Measurements from ENCODE around the gene DLG5.
A peak's percentile ranks its signal among the peaks of the same experiment; 100 is the strongest.

The DLG5 gene

GRCh38 chr10:77816311-77816710, 110.2 kb downstream of the DLG5 start:
- no peaks in the 10 kb centered on the region for H3K36me3 Mint-ChIP-seq (ENCODE audit: low read depth)
- no peaks in the 10 kb centered on the region for H3K27me3 Mint-ChIP-seq (ENCODE audit: low read depth)
- H3K9me3 Mint-ChIP-seq: no peaks in the 10 kb centered on the region
- no peak overlapping the region for H3K27ac Mint-ChIP-seq
- H3K4me3 Mint-ChIP-seq: no peak overlapping the region
- H3K4me1 Mint-ChIP-seq (ENCODE audit: low read depth): peaks cover 7% of the 10 kb centered on the region

DNA sequence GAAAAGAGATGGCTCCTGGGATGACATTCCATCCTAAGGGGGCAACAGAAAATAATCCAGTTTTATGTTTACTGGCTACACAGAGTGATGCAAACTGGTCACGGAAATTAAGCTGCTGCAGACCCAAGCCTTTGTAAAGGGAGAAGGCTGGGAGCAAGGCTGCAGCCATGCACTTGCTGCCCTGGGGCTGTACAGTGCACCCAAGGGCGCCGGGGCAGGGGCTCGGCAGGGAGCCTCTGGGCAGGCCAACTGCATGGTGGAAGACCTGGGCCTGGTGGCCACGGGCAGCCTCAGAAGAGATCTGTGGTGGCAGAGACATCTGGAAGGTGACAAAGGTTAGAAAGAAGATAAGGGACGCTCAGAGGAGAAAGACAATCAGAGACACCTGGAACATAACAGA, 113.8 kb downstream of the DLG5 start:
- Mint-ChIP-seq H3K27me3 (ENCODE audit: low read depth) (no peaks in the 10 kb centered on the region), H3K9me3 (no peaks in the 10 kb centered on the region), H3K36me3 (ENCODE audit: low read depth) (no peaks in the 10 kb centered on the region), H3K27ac (no peak overlapping the region), H3K4me1 (ENCODE audit: low read depth) (no peaks in the 10 kb centered on the region), H3K4me3 (no peak overlapping the region)

GRCh38 chr10:77811831-77812430, 114.6 kb downstream of the DLG5 start:
- H3K4me3 Mint-ChIP-seq: no peak overlapping the region
- H3K4me1 Mint-ChIP-seq (ENCODE audit: low read depth): no peaks in the 10 kb centered on the region
- no peaks in the 10 kb centered on the region for H3K36me3 Mint-ChIP-seq (ENCODE audit: low read depth)
- no peaks in the 10 kb centered on the region for H3K9me3 Mint-ChIP-seq
- H3K27ac Mint-ChIP-seq: no peak overlapping the region
- no peaks in the 10 kb centered on the region for H3K27me3 Mint-ChIP-seq (ENCODE audit: low read depth)

- Mint-ChIP-seq H3K36me3 (ENCODE audit: low read depth) (peaks cover 2% of the 10 kb centered on the region), H3K27ac (no peak overlapping the region), H3K4me1 (ENCODE audit: low read depth) (peaks cover 3% of the 10 kb centered on the region)
Measured at GRCh38 chr10:77810446-77811335, 115.9 kb downstream of the DLG5 start.

GRCh38 chr10:77809336-77809735, 117.2 kb downstream of the DLG5 start:
- H3K27me3 Mint-ChIP-seq (ENCODE audit: low read depth): no peaks in the 10 kb centered on the region

More at GRCh38 chr10:77810446-77811335, 115.9 kb downstream of the DLG5 start:
- Mint-ChIP-seq H3K27me3 (ENCODE audit: low read depth) (no peaks in the 10 kb centered on the region), H3K9me3 (no peaks in the 10 kb centered on the region), H3K4me3 (no peak overlapping the region)

GRCh38 chr10:77807706-77808105, 118.8 kb downstream of the DLG5 start:
- no peaks in the 10 kb centered on the region for H3K27me3 Mint-ChIP-seq (ENCODE audit: low read depth)
- no peaks in the 10 kb centered on the region for H3K9me3 Mint-ChIP-seq
- H3K4me3 Mint-ChIP-seq: no peak overlapping the region
- no peak overlapping the region for H3K27ac Mint-ChIP-seq
- H3K36me3 Mint-ChIP-seq (ENCODE audit: low read depth): peaks cover 5% of the 10 kb centered on the region
- peaks cover 3% of the 10 kb centered on the region for H3K4me1 Mint-ChIP-seq (ENCODE audit: low read depth)

More at GRCh38 chr10:77809336-77809735, 117.2 kb downstream of the DLG5 start:
- Mint-ChIP-seq H3K4me1 (ENCODE audit: low read depth) (peaks cover 3% of the 10 kb centered on the region), H3K27ac (no peak overlapping the region), H3K36me3 (ENCODE audit: low read depth) (peaks cover 4% of the 10 kb centered on the region), H3K9me3 (no peaks in the 10 kb centered on the region), H3K4me3 (no peak overlapping the region)

DNA sequence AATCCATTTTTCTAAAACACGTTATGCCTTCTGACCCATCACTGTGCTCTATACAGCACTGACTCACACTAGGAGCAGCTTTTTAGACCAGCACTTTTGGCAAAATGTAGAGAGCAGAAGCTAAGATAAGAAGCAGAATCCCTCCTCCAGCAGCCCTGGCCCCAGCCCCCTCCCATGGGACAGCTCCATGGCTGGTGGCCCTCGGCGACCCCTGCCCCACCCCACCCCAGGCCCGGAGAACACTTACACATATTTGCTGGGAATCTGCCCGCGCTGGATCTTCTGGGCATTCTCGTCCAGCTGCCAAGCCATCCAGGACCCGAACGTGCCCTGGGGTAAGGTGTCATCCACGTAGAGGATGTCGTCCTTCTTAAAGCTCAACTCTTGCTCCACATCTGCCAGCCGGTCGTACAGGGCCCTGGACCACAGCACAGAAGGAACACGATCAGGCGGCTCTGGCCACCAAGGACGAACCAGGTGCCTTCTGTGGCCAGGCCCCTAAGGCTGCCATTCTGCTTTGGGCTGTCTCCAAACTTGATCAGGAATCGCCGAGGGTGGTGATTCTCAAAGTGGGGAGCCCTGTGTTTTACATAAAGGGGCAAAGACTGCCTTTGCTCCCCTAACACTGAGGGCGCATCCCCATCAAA, 119.9 kb downstream of the DLG5 start:
- H3K36me3 Mint-ChIP-seq (ENCODE audit: low read depth): peaks cover 9% of the 10 kb centered on the region
- H3K27ac Mint-ChIP-seq: no peak overlapping the region
- H3K27me3 Mint-ChIP-seq (ENCODE audit: low read depth): no peaks in the 10 kb centered on the region
- H3K4me3 Mint-ChIP-seq: no peak overlapping the region
- peaks cover 10% of the 10 kb centered on the region for H3K4me1 Mint-ChIP-seq (ENCODE audit: low read depth)
- H3K9me3 Mint-ChIP-seq: no peaks in the 10 kb centered on the region

GRCh38 chr10:77805676-77806075, 120.9 kb downstream of the DLG5 start:
- Mint-ChIP-seq H3K9me3 (no peaks in the 10 kb centered on the region), H3K27ac (no peak overlapping the region), H3K36me3 (ENCODE audit: low read depth) (peaks cover 11% of the 10 kb centered on the region)

GRCh38 chr10:77804371-77804770, 122.2 kb downstream of the DLG5 start:
- Mint-ChIP-seq H3K27me3 (ENCODE audit: low read depth) (no peaks in the 10 kb centered on the region), H3K27ac (no peak overlapping the region), H3K4me1 (ENCODE audit: low read depth) (peaks cover 28% of the 10 kb centered on the region), H3K4me3 (no peak overlapping the region), H3K36me3 (ENCODE audit: low read depth) (peaks cover 11% of the 10 kb centered on the region), H3K9me3 (no peaks in the 10 kb centered on the region)

More at GRCh38 chr10:77805676-77806075, 120.9 kb downstream of the DLG5 start:
- Mint-ChIP-seq H3K4me1 (ENCODE audit: low read depth) (peaks cover 20% of the 10 kb centered on the region), H3K27me3 (ENCODE audit: low read depth) (no peaks in the 10 kb centered on the region), H3K4me3 (no peak overlapping the region)

DNA sequence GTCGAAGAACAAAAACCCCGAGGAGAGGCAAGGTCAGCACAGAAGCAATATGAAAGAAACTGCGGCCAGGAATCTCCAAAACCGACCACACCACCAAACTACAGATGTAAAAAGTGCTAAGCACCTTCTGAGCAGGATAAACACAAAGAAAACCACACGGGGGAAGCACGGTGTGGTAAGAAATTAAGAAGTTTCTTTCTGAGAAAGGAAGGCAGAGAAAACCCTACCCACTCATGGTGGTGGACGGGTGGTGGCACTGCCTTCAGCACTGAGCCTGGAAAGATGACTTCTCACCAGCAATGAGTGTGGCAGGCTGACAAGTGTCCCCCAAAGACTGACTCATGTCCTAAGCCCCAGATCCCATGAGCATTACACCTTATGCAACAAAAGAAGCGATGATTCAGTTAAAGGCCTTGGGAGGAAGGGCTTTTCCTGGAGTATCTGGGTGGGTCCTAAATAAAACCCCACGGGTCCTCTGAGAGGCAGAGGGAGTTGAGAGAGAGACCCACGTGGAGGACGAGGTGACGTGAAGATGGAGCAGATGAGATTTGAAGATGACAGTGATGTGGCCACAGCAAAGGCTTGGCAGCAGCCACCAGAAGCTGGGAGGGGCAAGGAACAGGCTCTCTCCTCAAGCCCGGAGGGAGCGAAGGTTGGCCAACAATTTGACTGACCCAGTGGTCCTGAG, 124.9 kb downstream of the DLG5 start:
- peak overlapping the region; percentile 72 for H3K4me3 Mint-ChIP-seq
- peaks cover 41% of the 10 kb centered on the region for H3K4me1 Mint-ChIP-seq (ENCODE audit: low read depth)
- H3K9me3 Mint-ChIP-seq: no peaks in the 10 kb centered on the region
- no peaks in the 10 kb centered on the region for H3K27me3 Mint-ChIP-seq (ENCODE audit: low read depth)
- peaks cover 11% of the 10 kb centered on the region for H3K36me3 Mint-ChIP-seq (ENCODE audit: low read depth)
- peak overlapping the region; percentile 83 for H3K27ac Mint-ChIP-seq

GRCh38 chr10:77800738-77801266, 125.8 kb downstream of the DLG5 start:
- H3K4me3 Mint-ChIP-seq: peak overlapping the region; percentile 72
- peaks cover 8% of the 10 kb centered on the region for H3K36me3 Mint-ChIP-seq (ENCODE audit: low read depth)
- H3K27me3 Mint-ChIP-seq (ENCODE audit: low read depth): no peaks in the 10 kb centered on the region
- no peaks in the 10 kb centered on the region for H3K9me3 Mint-ChIP-seq
- H3K27ac Mint-ChIP-seq: peak overlapping the region; percentile 83
- peaks cover 38% of the 10 kb centered on the region for H3K4me1 Mint-ChIP-seq (ENCODE audit: low read depth)

GRCh38 chr10:77800320-77800719, 126.2 kb downstream of the DLG5 start:
- Mint-ChIP-seq H3K36me3 (ENCODE audit: low read depth) (peaks cover 8% of the 10 kb centered on the region), H3K4me1 (ENCODE audit: low read depth) (peaks cover 38% of the 10 kb centered on the region), H3K27me3 (ENCODE audit: low read depth) (no peaks in the 10 kb centered on the region), H3K27ac (no peak overlapping the region), H3K9me3 (no peaks in the 10 kb centered on the region), H3K4me3 (no peak overlapping the region)

DNA sequence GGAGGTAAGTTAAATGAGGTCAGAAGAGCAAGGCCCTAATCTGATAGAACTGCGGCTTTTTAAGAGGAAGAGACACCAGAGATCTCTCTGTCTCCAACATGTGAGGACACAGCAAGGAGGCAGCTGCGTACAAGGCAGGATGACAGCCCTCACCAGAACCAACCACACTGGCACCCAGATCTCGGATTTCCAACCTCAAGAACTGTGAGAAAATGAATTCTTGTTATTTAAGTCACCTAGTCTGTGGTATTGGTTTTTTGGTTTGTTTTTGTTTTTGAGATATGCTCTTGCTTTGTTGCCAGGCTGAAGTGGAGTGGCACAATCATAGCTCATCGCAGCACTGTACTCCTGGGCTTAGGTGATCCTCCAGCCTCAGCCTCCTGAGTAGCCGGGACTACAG, 127.2 kb downstream of the DLG5 start:
- Mint-ChIP-seq H3K27me3 (ENCODE audit: low read depth) (no peaks in the 10 kb centered on the region), H3K27ac (peak overlapping the region; percentile 29), H3K4me1 (ENCODE audit: low read depth) (peaks cover 38% of the 10 kb centered on the region), H3K9me3 (no peaks in the 10 kb centered on the region), H3K36me3 (ENCODE audit: low read depth) (peaks cover 7% of the 10 kb centered on the region), H3K4me3 (peak overlapping the region; percentile 22)

- H3K9me3 Mint-ChIP-seq: no peaks in the 10 kb centered on the region
- H3K4me3 Mint-ChIP-seq: no peak overlapping the region
- H3K27me3 Mint-ChIP-seq (ENCODE audit: low read depth): no peaks in the 10 kb centered on the region
- peaks cover 38% of the 10 kb centered on the region for H3K4me1 Mint-ChIP-seq (ENCODE audit: low read depth)
- H3K27ac Mint-ChIP-seq: peak overlapping the region; percentile 7
- peaks cover 7% of the 10 kb centered on the region for H3K36me3 Mint-ChIP-seq (ENCODE audit: low read depth)
Measured at GRCh38 chr10:77798940-77799339, 127.6 kb downstream of the DLG5 start.
